Left renal pelvis (tissue), 4 donors: ENCODE data around the gene CREB3. TPM values are rescaled to one million over a fixed set of nuclear protein-coding genes. Genes with fewer than 3 reads are reported as not detected.

Experiments
- DNase-seq, 4 donors: peaks; one replicate each; pipeline ENCODE4 v3.0.0-alpha.2; 2013; ENCODE audit warnings: low read depth in 4 of 4, low spot score in 3 of 4
- polyA plus RNA-seq, 4 donors: library from polyadenylated mRNA; unstranded; fragments of 120-200 nt; gene quantifications; one replicate each; pipeline ENCODE4 v1.2.1, GENCODE V29; 2013; ENCODE audit not compliant: insufficient read length in 4 of 4

CREB3 gene
- 10 to 100 TPM; 33.8 to 43.0 (median 39.2) TPM for polyA plus RNA-seq

- DNase-seq = peak; percentile 90 to 96 (median 94)
Measured at GRCh38 chr9:35732185-35732799, at the start of gene CREB3, which contains the start of gene TLN1. Gene CREB3 (plus strand): TSS chr9:35732666. CDS start chr9:35732773, 107 bp downstream. Gene TLN1 (minus strand): TSS chr9:35732195. CDS start chr9:35725694, 6,501 bp downstream.

GRCh38 chr9:35683323-35683722 is 49.1 kb upstream of the CREB3 start:
- no peak for DNase-seq

- DNase-seq = no peak
Measured at GRCh38 chr9:35684921-35685320, 47.5 kb upstream of the CREB3 start.

- DNase-seq = no peak
Measured at GRCh38 chr9:35685506-35685905, 47.0 kb upstream of the CREB3 start.

- no peak for DNase-seq
Measured at GRCh38 chr9:35686222-35687203, 46.0 kb upstream of the CREB3 start.

- DNase-seq = no peak
Measured at GRCh38 chr9:35687306-35687705, 45.2 kb upstream of the CREB3 start.

GRCh38 chr9:35687972-35688557 is 44.4 kb upstream of the CREB3 start:
- no peak for DNase-seq

- DNase-seq = no peak
Measured at GRCh38 chr9:35688558-35689541, 43.6 kb upstream of the CREB3 start.

GRCh38 chr9:35689542-35690293 is 42.7 kb upstream of the CREB3 start, which contains the start of gene TPM2:
Gene TPM2 (minus strand): TSS chr9:35689925. CDS start chr9:35689817, 108 bp downstream.
- DNase-seq = no peak

GRCh38 chr9:35690294-35690613 is 42.2 kb upstream of the CREB3 start:
- DNase-seq = no peak

- peak in 1 of 4 donors; percentile 50 for DNase-seq
Measured at GRCh38 chr9:35690614-35691333, 41.7 kb upstream of the CREB3 start.

- DNase-seq = no peak
Measured at GRCh38 chr9:35691334-35691650, 41.2 kb upstream of the CREB3 start.

GRCh38 chr9:35691757-35692301 is 40.6 kb upstream of the CREB3 start:
- DNase-seq = no peak

GRCh38 chr9:35695943-35696401 is 36.5 kb upstream of the CREB3 start:
- DNase-seq = no peak

GRCh38 chr9:35696520-35697215 is 35.8 kb upstream of the CREB3 start:
- no peak for DNase-seq

GRCh38 chr9:35697486-35697885 is 35.0 kb upstream of the CREB3 start:
- DNase-seq = no peak

- no peak for DNase-seq
Measured at GRCh38 chr9:35698231-35698630, 34.2 kb upstream of the CREB3 start.

- DNase-seq = no peak
Measured at GRCh38 chr9:35700031-35700430, 32.4 kb upstream of the CREB3 start.
